ENCODE measurements around the gene THRSP.

- no peak for TF ChIP-seq EZH2 (IDR thresholded peaks at IDR 0.05; ENCODE audit: low read length)
- no peak for TF ChIP-seq CTCF (optimal IDR thresholded peaks at IDR 0.05 in 1 of 3, IDR thresholded peaks at IDR 0.05 in 1 of 3, conservative IDR thresholded peaks at IDR 0.05 in 1 of 3; ENCODE audit: extremely low read depth in 1 of 3, insufficient read depth in 2 of 3, low read length in 3 of 3)
These were observed 47.2 kb downstream of the THRSP start for GRCh38 chr11:78110830-78111229.
